ENCODE data around the gene SLC34A2.

The SLC34A2 gene

GRCh38 chr4:25674386-25674785 lies 18.7 kb downstream of the SLC34A2 start:
- Histone ChIP-seq H3F3A (ENCODE audit: control insufficient read depth, insufficient read depth) (no peaks in the 10 kb centered on the region), H3K79me2 (ENCODE audit: control insufficient read depth, low read length) (no peaks in the 10 kb centered on the region), H3K27me3 (ENCODE audit: control insufficient read depth, low read length) (0 out of 2 replicates have a peak, but pooled peaks cover 2% of the 10 kb centered on the region), H4K20me1 (ENCODE audit: control insufficient read depth, insufficient read depth, low read depth, low read length) (no peaks in the 10 kb centered on the region), H3K36me3 (ENCODE audit: control insufficient read depth, low read length) (no peaks in the 10 kb centered on the region), H3K4me3 (ENCODE audit: low read length) (no peak overlapping the region), H3K4me2 (ENCODE audit: low read length) (no peak overlapping the region), H3K27ac (ENCODE audit: low read depth, low read length) (no peak overlapping the region), H3K4me1 (ENCODE audit: control insufficient read depth, low read length) (no peaks in the 10 kb centered on the region), H3K9me3 (ENCODE audit: control insufficient read depth, insufficient read depth, low read length) (no peaks in the 10 kb centered on the region), H3K9me2 (replicated peaks; ENCODE audit: control insufficient read depth, low read length) (no peaks in the 10 kb centered on the region)
- no peak for TF ChIP-seq EZH2phosphoT487 (IDR thresholded peaks at IDR 0.05; ENCODE audit: borderline replicate concordance, low read length)
- TF ChIP-seq, protein P1, sequence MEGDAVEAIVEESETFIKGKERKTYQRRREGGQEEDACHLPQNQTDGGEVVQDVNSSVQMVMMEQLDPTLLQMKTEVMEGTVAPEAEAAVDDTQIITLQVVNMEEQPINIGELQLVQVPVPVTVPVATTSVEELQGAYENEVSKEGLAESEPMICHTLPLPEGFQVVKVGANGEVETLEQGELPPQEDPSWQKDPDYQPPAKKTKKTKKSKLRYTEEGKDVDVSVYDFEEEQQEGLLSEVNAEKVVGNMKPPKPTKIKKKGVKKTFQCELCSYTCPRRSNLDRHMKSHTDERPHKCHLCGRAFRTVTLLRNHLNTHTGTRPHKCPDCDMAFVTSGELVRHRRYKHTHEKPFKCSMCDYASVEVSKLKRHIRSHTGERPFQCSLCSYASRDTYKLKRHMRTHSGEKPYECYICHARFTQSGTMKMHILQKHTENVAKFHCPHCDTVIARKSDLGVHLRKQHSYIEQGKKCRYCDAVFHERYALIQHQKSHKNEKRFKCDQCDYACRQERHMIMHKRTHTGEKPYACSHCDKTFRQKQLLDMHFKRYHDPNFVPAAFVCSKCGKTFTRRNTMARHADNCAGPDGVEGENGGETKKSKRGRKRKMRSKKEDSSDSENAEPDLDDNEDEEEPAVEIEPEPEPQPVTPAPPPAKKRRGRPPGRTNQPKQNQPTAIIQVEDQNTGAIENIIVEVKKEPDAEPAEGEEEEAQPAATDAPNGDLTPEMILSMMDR (IDR thresholded peaks at IDR 0.05; ENCODE audit: low read depth, low read length, poor library complexity, severe bottlenecking): no peak

GRCh38 chr4:25676221-25676620 lies 20.6 kb downstream of the SLC34A2 start:
- Histone ChIP-seq H3K4me3 (ENCODE audit: low read length) (no peak overlapping the region), H3F3A (ENCODE audit: control insufficient read depth, insufficient read depth) (no peaks in the 10 kb centered on the region), H3K27me3 (ENCODE audit: control insufficient read depth, low read length) (0 out of 2 replicates have a peak, but pooled peaks cover 2% of the 10 kb centered on the region), H3K79me2 (ENCODE audit: control insufficient read depth, low read length) (no peaks in the 10 kb centered on the region), H4K20me1 (ENCODE audit: control insufficient read depth, insufficient read depth, low read depth, low read length) (no peaks in the 10 kb centered on the region), H3K4me2 (ENCODE audit: low read length) (no peak overlapping the region), H3K4me1 (ENCODE audit: control insufficient read depth, low read length) (peaks cover 4% of the 10 kb centered on the region; the same call in 1 of the 2 replicates), H3K9me3 (ENCODE audit: control insufficient read depth, insufficient read depth, low read length) (no peaks in the 10 kb centered on the region), H3K27ac (ENCODE audit: low read depth, low read length) (no peak overlapping the region), H3K36me3 (ENCODE audit: control insufficient read depth, low read length) (no peaks in the 10 kb centered on the region), H3K9me2 (replicated peaks; ENCODE audit: control insufficient read depth, low read length) (no peaks in the 10 kb centered on the region)
- TF ChIP-seq, protein P1 (IDR thresholded peaks at IDR 0.05; ENCODE audit: low read depth, low read length, poor library complexity, severe bottlenecking): no peak
- TF ChIP-seq EZH2phosphoT487 (IDR thresholded peaks at IDR 0.05; ENCODE audit: borderline replicate concordance, low read length): no peak

DNA sequence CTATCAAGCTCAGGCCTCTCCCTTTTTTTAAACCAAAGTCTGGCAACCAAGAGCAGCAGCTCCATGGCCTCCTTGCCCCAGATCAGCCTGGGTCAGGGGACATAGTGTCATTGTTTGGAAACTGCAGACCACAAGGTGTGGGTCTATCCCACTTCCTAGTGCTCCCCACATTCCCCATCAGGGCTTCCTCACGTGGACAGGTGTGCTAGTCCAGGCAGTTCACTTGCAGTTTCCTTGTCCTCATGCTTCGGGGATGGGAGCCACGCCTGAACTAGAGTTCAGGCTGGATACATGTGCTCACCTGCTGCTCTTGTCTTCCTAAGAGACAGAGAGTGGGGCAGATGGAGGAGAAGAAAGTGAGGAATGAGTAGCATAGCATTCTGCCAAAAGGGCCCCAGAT lies 21.5 kb downstream of the SLC34A2 start:
- H3K27me3 ChIP-seq (ENCODE audit: control insufficient read depth, low read length): no peaks in the 10 kb centered on the region
- TF ChIP-seq EZH2phosphoT487 (IDR thresholded peaks at IDR 0.05; ENCODE audit: borderline replicate concordance, low read length): no peak
- TF ChIP-seq, protein P1 (IDR thresholded peaks at IDR 0.05; ENCODE audit: low read depth, low read length, poor library complexity, severe bottlenecking): no peak
- no peak overlapping the region for H3K4me2 ChIP-seq (ENCODE audit: low read length)
- no peaks in the 10 kb centered on the region for H3K9me3 ChIP-seq (ENCODE audit: control insufficient read depth, insufficient read depth, low read length)
- no peaks in the 10 kb centered on the region for H3K36me3 ChIP-seq (ENCODE audit: control insufficient read depth, low read length)
- H3K4me3 ChIP-seq (ENCODE audit: low read length): no peak overlapping the region
- H3K4me1 ChIP-seq (ENCODE audit: control insufficient read depth, low read length): peaks cover 4% of the 10 kb centered on the region; the same call in 1 of the 2 replicates
- H4K20me1 ChIP-seq (ENCODE audit: control insufficient read depth, insufficient read depth, low read depth, low read length): no peaks in the 10 kb centered on the region
- no peak overlapping the region for H3K27ac ChIP-seq (ENCODE audit: low read depth, low read length)
- H3K9me2 ChIP-seq (replicated peaks; ENCODE audit: control insufficient read depth, low read length): no peaks in the 10 kb centered on the region
- H3F3A ChIP-seq (ENCODE audit: control insufficient read depth, insufficient read depth): no peaks in the 10 kb centered on the region
- no peaks in the 10 kb centered on the region for H3K79me2 ChIP-seq (ENCODE audit: control insufficient read depth, low read length)
